Gastrocnemius medialis (tissue), 4 donors: ENCODE results near the gene OLFML2B.

Experiments used
- POLR2A ChIP-seq, 2 donors: fragments of 450-650 bp; IDR thresholded peaks; one replicate each; pipeline ENCODE4 v1.6.1; 2017; ENCODE audit warnings: antibody characterized with exemption in 2 of 2, mild to moderate bottlenecking in 2 of 2, moderate library complexity in 2 of 2
- TF ChIP-seq, protein P1 (sequence below), 5 experiments: fragments of 450-650 bp in 3 of 5; fragments of 200-600 bp in 2 of 5; sonication (generic) in 2 of 5; IDR thresholded peaks in 4 of 5; conservative IDR thresholded peaks in 1 of 5; 1 replicate in 4 of 5; 2 replicates in 1 of 5; pipeline ENCODE4 v1.5.1; 2016 to 2019; ENCODE audit warnings: antibody characterized with exemption in 5 of 5, mild to moderate bottlenecking in 3 of 5, moderate library complexity in 3 of 5

DNA sequence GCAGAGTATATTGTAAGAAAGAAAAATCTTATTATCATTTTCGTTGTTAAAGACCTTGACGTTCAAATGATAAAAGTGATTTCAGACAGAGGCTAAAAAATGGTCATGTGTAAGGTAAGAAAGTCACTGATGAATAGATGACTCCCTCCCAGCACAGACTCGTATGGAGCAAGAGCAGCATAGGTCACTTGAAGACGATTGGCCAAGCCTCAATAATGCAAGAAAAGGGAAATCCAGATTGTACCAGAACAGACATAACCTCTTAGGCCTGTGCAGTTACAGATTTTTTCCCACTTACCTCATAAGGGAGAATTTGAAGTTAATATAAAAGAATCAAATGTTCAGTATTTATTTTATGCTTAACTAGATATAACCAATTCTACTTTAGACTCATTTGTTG lies 16.3 kb upstream of the OLFML2B start:
- TF ChIP-seq, protein P1, sequence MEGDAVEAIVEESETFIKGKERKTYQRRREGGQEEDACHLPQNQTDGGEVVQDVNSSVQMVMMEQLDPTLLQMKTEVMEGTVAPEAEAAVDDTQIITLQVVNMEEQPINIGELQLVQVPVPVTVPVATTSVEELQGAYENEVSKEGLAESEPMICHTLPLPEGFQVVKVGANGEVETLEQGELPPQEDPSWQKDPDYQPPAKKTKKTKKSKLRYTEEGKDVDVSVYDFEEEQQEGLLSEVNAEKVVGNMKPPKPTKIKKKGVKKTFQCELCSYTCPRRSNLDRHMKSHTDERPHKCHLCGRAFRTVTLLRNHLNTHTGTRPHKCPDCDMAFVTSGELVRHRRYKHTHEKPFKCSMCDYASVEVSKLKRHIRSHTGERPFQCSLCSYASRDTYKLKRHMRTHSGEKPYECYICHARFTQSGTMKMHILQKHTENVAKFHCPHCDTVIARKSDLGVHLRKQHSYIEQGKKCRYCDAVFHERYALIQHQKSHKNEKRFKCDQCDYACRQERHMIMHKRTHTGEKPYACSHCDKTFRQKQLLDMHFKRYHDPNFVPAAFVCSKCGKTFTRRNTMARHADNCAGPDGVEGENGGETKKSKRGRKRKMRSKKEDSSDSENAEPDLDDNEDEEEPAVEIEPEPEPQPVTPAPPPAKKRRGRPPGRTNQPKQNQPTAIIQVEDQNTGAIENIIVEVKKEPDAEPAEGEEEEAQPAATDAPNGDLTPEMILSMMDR (IDR thresholded peaks at IDR 0.05 in 4 of 5, conservative IDR thresholded peaks at IDR 0.05 in 1 of 5) = no peak
- no peak for TF ChIP-seq POLR2A (IDR thresholded peaks at IDR 0.05)
